Endothelial cell (in vitro differentiated cells): ENCODE results near the gene CD247. TPM values are rescaled to one million over a fixed set of nuclear protein-coding genes. Genes with fewer than 3 reads are reported as not detected.

Experiments used
- DNase-seq: peaks from one replicate; pipeline ENCODE4 v3.0.0; 2021; ENCODE audit warnings: low spot score
- H3K27ac Mint-ChIP-seq: one replicate; pipeline ENCODE4 v1.8.0; 2021; ENCODE audit warnings: mixed read lengths, inconsistent platforms; ENCODE audit not compliant: unreplicated experiment
- H3K27me3 Mint-ChIP-seq: one replicate; pipeline ENCODE4 v1.8.0; 2021; ENCODE audit warnings: mild to moderate bottlenecking, moderate library complexity, mixed read lengths, inconsistent platforms; ENCODE audit not compliant: unreplicated experiment
- H3K36me3 Mint-ChIP-seq: one replicate; pipeline ENCODE4 v1.8.0; 2021; ENCODE audit warnings: mild to moderate bottlenecking, low read depth, mixed read lengths, inconsistent platforms; ENCODE audit not compliant: unreplicated experiment
- H3K4me1 Mint-ChIP-seq: one replicate; pipeline ENCODE4 v1.8.0; 2021; ENCODE audit warnings: mild to moderate bottlenecking, mixed read lengths, inconsistent platforms; ENCODE audit not compliant: unreplicated experiment
- H3K4me3 Mint-ChIP-seq: one replicate; pipeline ENCODE4 v1.8.0; 2021; ENCODE audit warnings: mild to moderate bottlenecking, mixed read lengths, inconsistent platforms; ENCODE audit not compliant: unreplicated experiment
- H3K9me3 Mint-ChIP-seq: one replicate; pipeline ENCODE4 v1.8.0; 2021; ENCODE audit warnings: mixed read lengths, inconsistent platforms; ENCODE audit not compliant: unreplicated experiment
- CTCF ChIP-seq: fragments of 200-600 bp; sonication (generic); IDR thresholded peaks from one replicate; pipeline ENCODE4 v1.5.0; 2021; ENCODE audit warnings: antibody characterized with exemption; ENCODE audit not compliant: unreplicated experiment
- total RNA-seq: library from RNA; stranded (reverse); fragmentation: NEBNext Ultra II Directional; extraction: Animal tissue kit (Norgen Biotek cat#: 25700); gene quantifications from one replicate; pipeline ENCODE4 v1.2.1, GENCODE V29; 2021; ENCODE audit not compliant: unreplicated experiment

The CD247 gene
- total RNA-seq, 1 donor from 2014 or later = not detected

- no peak overlapping the region for H3K4me3 Mint-ChIP-seq
- no peaks in the 10 kb centered on the region for H3K27me3 Mint-ChIP-seq
- no peak overlapping the region for H3K27ac Mint-ChIP-seq
- no peaks in the 10 kb centered on the region for H3K9me3 Mint-ChIP-seq
- DNase-seq = no peak
- H3K4me1 Mint-ChIP-seq = peaks cover 10% of the 10 kb centered on the region
- TF ChIP-seq CTCF = no peak
- no peaks in the 10 kb centered on the region for H3K36me3 Mint-ChIP-seq
Measured at GRCh38 chr1:167532964-167533824, 14.9 kb upstream of the CD247 start.

DNA sequence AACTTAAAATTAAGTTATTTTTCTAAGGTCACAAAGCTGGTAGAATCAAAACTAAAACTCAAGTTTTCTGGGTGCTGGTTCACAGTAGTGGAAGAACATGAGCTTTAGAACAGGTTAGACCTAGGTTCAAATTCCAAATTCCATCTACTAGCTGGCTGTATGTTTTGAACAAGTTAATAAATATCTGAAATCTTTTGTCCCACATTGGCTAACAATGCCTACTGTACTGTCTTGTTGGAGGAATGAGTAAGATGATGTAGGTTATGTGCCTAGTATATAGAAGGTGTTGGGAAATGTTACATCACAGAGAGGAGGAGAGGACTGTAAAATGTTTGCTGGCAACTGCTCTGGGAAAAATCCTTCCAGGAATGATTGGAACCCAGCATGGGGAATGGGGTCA is 14.0 kb upstream of the CD247 start:
- H3K27me3 Mint-ChIP-seq = no peaks in the 10 kb centered on the region
- no peak for TF ChIP-seq CTCF
- no peak overlapping the region for H3K4me3 Mint-ChIP-seq
- H3K36me3 Mint-ChIP-seq = no peaks in the 10 kb centered on the region
- no peak overlapping the region for H3K27ac Mint-ChIP-seq
- H3K4me1 Mint-ChIP-seq = peaks cover 11% of the 10 kb centered on the region
- no peaks in the 10 kb centered on the region for H3K9me3 Mint-ChIP-seq
- no peak for DNase-seq

GRCh38 chr1:167529829-167530474 is 11.6 kb upstream of the CD247 start:
- no peak for DNase-seq
- no peaks in the 10 kb centered on the region for H3K36me3 Mint-ChIP-seq
- no peak overlapping the region for H3K4me3 Mint-ChIP-seq
- no peak for TF ChIP-seq CTCF
- no peaks in the 10 kb centered on the region for H3K9me3 Mint-ChIP-seq
- no peak overlapping the region for H3K27ac Mint-ChIP-seq
- peaks cover 30% of the 10 kb centered on the region for H3K4me1 Mint-ChIP-seq
- peaks cover 8% of the 10 kb centered on the region for H3K27me3 Mint-ChIP-seq

- Mint-ChIP-seq H3K36me3 (no peaks in the 10 kb centered on the region), H3K27me3 (peaks cover 8% of the 10 kb centered on the region), H3K9me3 (no peaks in the 10 kb centered on the region), H3K27ac (no peak overlapping the region), H3K4me3 (no peak overlapping the region), H3K4me1 (peaks cover 27% of the 10 kb centered on the region)
- DNase-seq = no peak
- no peak for TF ChIP-seq CTCF
Measured at GRCh38 chr1:167528057-167528728, 9.9 kb upstream of the CD247 start.
